Vagina (tissue), 2 donors: ENCODE results near the gene IST1. TPM values are rescaled to one million over a fixed set of nuclear protein-coding genes. Genes with fewer than 3 reads are reported as not detected.

Experiments used
- DNase-seq, 2 donors: peaks; one replicate each; pipeline ENCODE4 v3.0.0-alpha.2; 2017; ENCODE audit errors: extremely low spot score in 2 of 2
- H3K27ac ChIP-seq: fragments of 200-600 bp; sonication (generic); one replicate; pipeline ENCODE4 v1.5.1; 2019
- H3K27me3 ChIP-seq: fragments of 200-600 bp; sonication (generic); one replicate; pipeline ENCODE4 v1.5.1; 2019
- H3K36me3 ChIP-seq, 2 donors: fragments of 200-600 bp; sonication (generic); one replicate each; pipeline ENCODE4 v1.5.1; 2017 to 2019
- H3K4me1 ChIP-seq: fragments of 200-600 bp; sonication (generic); one replicate; pipeline ENCODE4 v1.5.1; 2019
- H3K4me3 ChIP-seq, 2 donors: fragments of 200-600 bp; sonication (generic); 1 replicate in 1 of 2; 2 replicates in 1 of 2; pipeline ENCODE4 v1.5.1; 2016 to 2019
- H3K9me3 ChIP-seq: fragments of 200-600 bp; sonication (generic); one replicate; pipeline ENCODE4 v1.5.1; 2019
- POLR2A ChIP-seq, 2 donors: fragments of 450-650 bp; IDR thresholded peaks; one replicate each; pipeline ENCODE4 v1.6.1; 2017; ENCODE audit warnings: antibody characterized with exemption in 2 of 2, mild to moderate bottlenecking in 2 of 2, moderate library complexity in 2 of 2
- POLR2AphosphoS5 ChIP-seq, 2 donors: sonication (generic); formaldehyde crosslinking; IDR thresholded peaks; one replicate each; pipeline ENCODE4 v1.9.0; 2017; ENCODE audit warnings: antibody characterized with exemption in 2 of 2, mild to moderate bottlenecking in 2 of 2, low read depth in 1 of 2; ENCODE audit not compliant: insufficient read depth in 1 of 2
- intact Hi-C: fragments of 100-400 bp; cut with DNase I; formaldehyde crosslinking; loops from one replicate; pipeline ENCODE4 v1.15.1; 2023
- total RNA-seq: library from RNA; depleted of rRNA; stranded (reverse); fragments of >200 nt; gene quantifications from one replicate; pipeline ENCODE4 v1.2.3, GENCODE V29; 2016
- TF ChIP-seq, protein P1 (sequence below), 3 experiments: fragments of 450-650 bp in 2 of 3; fragments of 200-600 bp in 1 of 3; sonication (generic) in 1 of 3; IDR thresholded peaks; one replicate each; pipeline ENCODE4 v1.5.1; 2017 to 2019; ENCODE audit warnings: antibody characterized with exemption in 3 of 3, mild to moderate bottlenecking in 2 of 3, moderate library complexity in 2 of 3

IST1 gene
- total RNA-seq, 1 donor from 2014 or later, result 159 TPM

DNA sequence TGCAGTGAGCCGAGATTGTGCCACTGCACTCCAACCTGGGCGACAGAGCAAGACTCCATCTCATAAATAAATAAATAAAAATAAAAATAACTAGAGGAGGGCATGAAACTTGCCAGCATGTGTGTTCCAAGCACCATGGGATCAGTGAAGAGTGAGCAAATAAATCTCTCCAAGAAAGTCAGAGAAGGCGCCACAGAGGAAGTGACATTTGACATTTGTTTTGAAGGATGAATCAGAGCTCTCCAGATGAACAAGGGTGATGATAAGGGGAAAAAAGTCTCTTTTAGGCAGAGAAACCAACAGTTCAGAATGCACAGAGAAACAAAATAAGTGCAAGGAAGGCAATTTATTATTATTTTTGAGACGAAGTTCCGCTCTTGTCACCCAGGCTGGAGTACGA lies 50.3 kb downstream of the IST1 start:
- Histone ChIP-seq H3K4me1 (no peaks in the 10 kb centered on the region), H3K4me3 (no peak overlapping the region), H3K36me3 (no peaks in the 10 kb centered on the region), H3K9me3 (no peaks in the 10 kb centered on the region), H3K27ac (no peak overlapping the region), H3K27me3 (no peaks in the 10 kb centered on the region)
- no peak for TF ChIP-seq POLR2AphosphoS5 (IDR thresholded peaks at IDR 0.05; ENCODE audit: insufficient read depth in 1 of 2, low read depth in 1 of 2)
- TF ChIP-seq, protein P1, sequence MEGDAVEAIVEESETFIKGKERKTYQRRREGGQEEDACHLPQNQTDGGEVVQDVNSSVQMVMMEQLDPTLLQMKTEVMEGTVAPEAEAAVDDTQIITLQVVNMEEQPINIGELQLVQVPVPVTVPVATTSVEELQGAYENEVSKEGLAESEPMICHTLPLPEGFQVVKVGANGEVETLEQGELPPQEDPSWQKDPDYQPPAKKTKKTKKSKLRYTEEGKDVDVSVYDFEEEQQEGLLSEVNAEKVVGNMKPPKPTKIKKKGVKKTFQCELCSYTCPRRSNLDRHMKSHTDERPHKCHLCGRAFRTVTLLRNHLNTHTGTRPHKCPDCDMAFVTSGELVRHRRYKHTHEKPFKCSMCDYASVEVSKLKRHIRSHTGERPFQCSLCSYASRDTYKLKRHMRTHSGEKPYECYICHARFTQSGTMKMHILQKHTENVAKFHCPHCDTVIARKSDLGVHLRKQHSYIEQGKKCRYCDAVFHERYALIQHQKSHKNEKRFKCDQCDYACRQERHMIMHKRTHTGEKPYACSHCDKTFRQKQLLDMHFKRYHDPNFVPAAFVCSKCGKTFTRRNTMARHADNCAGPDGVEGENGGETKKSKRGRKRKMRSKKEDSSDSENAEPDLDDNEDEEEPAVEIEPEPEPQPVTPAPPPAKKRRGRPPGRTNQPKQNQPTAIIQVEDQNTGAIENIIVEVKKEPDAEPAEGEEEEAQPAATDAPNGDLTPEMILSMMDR (IDR thresholded peaks at IDR 0.05), result no peak
- no peak for TF ChIP-seq POLR2A (IDR thresholded peaks at IDR 0.05)
- intact Hi-C loops, result no loop called here
- DNase-seq, result no peak

DNA sequence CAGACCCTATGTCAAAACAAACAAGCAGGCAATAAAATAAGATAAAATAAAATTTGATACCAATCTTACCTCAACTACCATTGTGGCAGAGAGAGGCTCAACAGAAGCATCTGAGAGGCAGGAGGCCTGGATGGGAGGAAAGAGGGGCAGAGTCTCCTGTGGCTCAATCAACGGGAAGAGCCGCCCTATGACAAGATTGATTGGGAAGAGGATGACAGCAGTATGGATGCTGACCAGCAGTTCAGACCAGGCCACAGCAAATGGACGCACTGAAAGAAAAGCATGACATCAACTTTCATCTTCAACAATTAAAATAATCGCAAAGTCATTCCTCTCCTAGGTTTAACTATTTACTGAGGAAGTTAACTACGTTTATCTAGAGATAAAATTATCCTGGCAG lies 57.5 kb downstream of the IST1 start:
- DNase-seq, result no peak
- intact Hi-C loops, result no loop called here
- H3K36me3 ChIP-seq, result no peaks in the 10 kb centered on the region

DNA sequence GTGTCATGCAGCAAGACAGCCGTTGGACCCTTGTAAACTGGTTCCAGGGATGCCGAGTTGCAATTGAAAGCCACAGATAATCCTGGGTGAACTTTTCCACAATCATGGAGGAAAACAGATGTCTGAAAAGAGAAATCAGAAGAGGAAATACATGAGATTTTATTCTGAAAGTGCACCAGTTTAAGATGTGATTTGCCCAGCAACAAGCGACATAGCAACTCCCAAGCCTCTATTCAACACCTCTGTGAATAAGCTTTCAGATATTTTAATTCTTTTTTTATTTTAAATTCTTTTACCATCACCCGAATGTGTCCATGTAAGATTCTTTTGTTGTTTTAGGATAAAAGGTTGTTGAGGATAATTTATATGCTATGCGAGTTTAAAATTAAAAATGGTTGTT lies 58.8 kb downstream of the IST1 start:
- no peaks in the 10 kb centered on the region for H3K4me1 ChIP-seq
- H3K27me3 ChIP-seq, result no peaks in the 10 kb centered on the region
- H3K9me3 ChIP-seq, result no peaks in the 10 kb centered on the region
- no peak overlapping the region for H3K4me3 ChIP-seq
- no peak for DNase-seq
- no peaks in the 10 kb centered on the region for H3K36me3 ChIP-seq
- TF ChIP-seq POLR2AphosphoS5 (IDR thresholded peaks at IDR 0.05; ENCODE audit: insufficient read depth in 1 of 2, low read depth in 1 of 2), result no peak
- TF ChIP-seq, protein P1 (IDR thresholded peaks at IDR 0.05), result no peak
- TF ChIP-seq POLR2A (IDR thresholded peaks at IDR 0.05), result no peak
- intact Hi-C loops, result no loop called here
- no peak overlapping the region for H3K27ac ChIP-seq

More for the DNA sequence above, 57.5 kb downstream of the IST1 start:
- Histone ChIP-seq H3K4me3 (no peak overlapping the region), H3K4me1 (no peaks in the 10 kb centered on the region), H3K27ac (no peak overlapping the region), H3K27me3 (no peaks in the 10 kb centered on the region), H3K9me3 (no peaks in the 10 kb centered on the region)
- TF ChIP-seq, protein P1 (IDR thresholded peaks at IDR 0.05), result no peak
- TF ChIP-seq POLR2AphosphoS5 (IDR thresholded peaks at IDR 0.05; ENCODE audit: insufficient read depth in 1 of 2, low read depth in 1 of 2) (no peak), POLR2A (IDR thresholded peaks at IDR 0.05) (no peak)

DNA sequence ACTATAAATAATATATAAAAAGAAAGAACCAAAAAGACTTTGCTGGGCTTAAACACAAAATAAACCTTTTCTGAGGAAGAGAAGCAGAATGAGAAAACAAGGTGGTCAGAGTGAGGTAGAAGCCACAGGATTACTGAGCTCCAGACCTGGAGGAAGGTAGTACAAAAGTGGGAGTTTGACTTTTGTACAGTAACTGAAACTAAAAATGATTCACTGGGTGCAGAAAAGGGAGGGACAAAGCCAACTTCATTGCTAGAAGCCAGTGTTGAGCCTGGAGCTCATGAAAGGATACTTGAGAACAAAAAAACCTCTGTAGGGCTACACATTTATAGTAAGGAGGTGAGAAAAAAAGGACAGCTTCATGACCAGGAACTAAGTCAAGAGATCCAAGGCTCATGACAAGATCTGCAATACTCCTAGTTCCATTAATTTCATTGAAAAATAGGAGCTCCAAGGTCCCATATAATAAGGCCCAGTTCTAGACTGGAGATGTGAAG lies 59.4 kb downstream of the IST1 start:
- H3K27ac ChIP-seq, result no peak overlapping the region
- no peaks in the 10 kb centered on the region for H3K4me1 ChIP-seq
- H3K9me3 ChIP-seq, result no peaks in the 10 kb centered on the region
- H3K27me3 ChIP-seq, result no peaks in the 10 kb centered on the region
- no peaks in the 10 kb centered on the region for H3K36me3 ChIP-seq
- H3K4me3 ChIP-seq, result no peak overlapping the region
- TF ChIP-seq POLR2A (IDR thresholded peaks at IDR 0.05) (no peak), POLR2AphosphoS5 (IDR thresholded peaks at IDR 0.05; ENCODE audit: insufficient read depth in 1 of 2, low read depth in 1 of 2) (no peak)
- TF ChIP-seq, protein P1 (IDR thresholded peaks at IDR 0.05), result no peak
- DNase-seq, result no peak
- intact Hi-C loops, result no loop called here

DNA sequence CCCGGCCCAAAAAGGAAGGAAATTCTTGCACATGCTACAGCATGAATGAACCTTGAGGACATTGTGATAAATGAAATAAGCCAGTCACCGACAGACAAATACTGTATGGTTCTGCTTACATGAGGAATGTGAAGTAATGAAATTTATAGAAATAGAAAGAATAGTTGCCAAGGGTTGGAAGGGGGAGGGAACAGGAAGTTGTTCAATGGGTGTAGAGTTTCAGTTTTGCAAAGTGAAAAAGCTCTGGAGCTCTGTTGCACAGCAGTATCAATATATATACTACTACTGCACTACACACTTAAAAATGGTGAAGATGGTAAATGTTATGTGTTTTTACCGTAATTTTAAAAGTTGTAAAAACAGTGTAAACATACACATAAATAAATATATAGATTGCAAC lies 61.2 kb downstream of the IST1 start:
- Histone ChIP-seq H3K27me3 (no peaks in the 10 kb centered on the region), H3K27ac (no peak overlapping the region), H3K36me3 (no peaks in the 10 kb centered on the region), H3K4me1 (no peaks in the 10 kb centered on the region), H3K9me3 (no peaks in the 10 kb centered on the region), H3K4me3 (no peak overlapping the region)
- intact Hi-C loops, result no loop called here
- TF ChIP-seq, protein P1 (IDR thresholded peaks at IDR 0.05), result no peak
- DNase-seq, result no peak
